ENCODE data around the gene SERHL2.
"Not testable (repeated sequence)": the region's sequence is repeated elsewhere in the genome, so short reads cannot be mapped to it uniquely, and the experiment has no call there.

Gene SERHL2

DNA sequence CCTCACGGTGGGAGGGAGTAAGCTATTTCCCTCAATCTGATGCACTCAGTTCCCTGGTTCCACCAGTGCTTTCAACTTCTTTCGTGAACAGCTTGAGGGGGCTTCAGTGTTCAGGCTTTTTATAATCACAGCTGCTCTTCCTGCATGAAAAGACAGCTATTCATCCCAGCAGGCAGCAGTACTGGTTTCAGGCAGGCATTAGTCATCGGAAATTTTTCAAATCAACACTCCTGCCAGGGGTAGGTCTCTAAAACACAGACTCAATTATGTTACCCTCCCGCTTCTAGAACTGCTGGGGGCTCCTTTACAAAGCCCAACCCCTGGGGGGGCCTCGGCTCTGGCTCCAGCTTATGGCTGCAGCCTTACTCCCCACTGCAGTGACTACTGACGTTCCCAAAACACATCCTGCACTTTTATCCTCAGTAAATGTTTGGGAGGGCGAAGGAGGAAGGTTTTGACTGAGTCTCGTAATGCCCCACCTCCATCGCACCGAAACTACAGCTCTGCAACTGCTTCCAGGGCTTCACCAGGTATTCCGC, 55.1 kb downstream of the SERHL2 start:
- no peak for DNase-seq

DNA sequence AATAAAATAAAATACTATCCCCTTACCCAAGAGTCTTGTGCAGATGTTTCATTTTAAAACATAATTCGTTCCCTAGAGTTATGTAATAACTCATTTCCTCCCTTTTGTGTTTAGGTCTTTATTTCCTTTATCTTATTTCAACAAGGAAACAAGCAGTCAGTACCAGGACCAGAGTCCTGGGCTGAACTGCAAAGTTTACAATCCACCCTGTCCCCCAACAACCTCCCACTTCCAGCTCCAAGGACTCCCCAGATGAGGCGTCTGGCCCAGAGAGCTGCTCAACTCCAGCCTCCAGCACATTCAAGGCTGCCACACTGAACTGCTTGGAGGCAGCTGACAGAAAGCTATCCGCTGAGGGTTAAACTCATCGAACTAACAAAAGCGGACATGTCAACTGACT, 56.4 kb downstream of the SERHL2 start:
- DNase-seq = no peak

DNA sequence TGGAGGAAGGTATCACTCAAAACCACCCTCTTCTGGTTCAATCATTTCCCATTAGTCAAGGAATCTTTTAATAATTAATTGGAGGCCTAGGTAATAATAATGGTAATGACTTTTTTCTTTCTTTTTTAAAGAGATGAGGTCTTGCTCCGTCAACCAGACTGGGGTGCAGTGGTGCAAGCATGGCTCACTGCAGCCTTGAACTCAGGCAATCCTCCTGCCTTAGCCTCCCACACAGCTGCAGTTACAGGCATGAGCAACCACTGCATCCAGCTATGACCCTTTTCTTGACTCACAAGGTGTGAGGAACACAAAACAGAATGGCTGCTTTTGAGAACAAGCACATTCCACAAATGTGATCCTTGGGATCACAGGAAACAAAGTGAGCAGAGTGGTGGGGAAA, 57.3 kb downstream of the SERHL2 start:
- DNase-seq = no peak

DNA sequence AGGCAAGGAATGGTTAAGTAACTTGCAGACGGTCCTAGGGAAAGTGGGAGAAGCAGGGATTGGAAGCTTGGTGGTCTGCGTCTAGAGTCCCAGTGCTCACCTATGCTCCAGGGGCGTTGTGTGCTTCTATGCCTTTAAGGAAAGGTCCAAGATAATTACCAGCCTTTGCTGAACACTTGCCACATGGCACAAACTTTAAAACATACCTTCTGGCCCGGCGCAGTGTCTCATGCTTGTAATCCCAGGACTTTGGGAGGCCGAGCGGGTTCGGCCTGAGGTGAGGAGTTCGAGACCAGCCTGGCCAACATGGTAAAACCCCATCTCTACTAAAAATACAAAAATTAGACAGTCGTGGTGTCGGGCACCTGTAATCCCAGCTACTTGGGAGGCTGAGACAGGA, 58.6 kb downstream of the SERHL2 start:
- no peak for DNase-seq

DNA sequence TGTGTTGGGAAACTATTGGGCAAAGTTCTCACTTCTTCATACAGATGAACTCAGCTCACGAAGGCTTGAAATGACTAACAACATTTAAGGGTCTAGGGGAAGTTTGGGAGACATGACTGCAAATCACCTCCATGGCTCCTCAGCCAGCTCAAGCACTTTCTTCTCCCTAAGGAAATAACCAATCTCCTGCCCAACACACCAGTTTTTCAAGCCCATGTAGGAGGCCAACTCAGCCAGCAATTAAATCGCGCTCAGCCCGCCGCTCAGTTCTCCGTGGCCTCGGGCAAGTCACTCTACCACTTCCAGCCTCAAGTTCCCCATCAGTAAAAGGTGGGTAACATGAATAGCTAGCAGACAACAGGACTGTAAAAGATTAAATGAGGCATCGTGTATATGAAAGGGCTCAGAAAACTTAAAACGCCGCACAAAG, 60.1 kb downstream of the SERHL2 start:
- DNase-seq = peak; percentile 49

DNA sequence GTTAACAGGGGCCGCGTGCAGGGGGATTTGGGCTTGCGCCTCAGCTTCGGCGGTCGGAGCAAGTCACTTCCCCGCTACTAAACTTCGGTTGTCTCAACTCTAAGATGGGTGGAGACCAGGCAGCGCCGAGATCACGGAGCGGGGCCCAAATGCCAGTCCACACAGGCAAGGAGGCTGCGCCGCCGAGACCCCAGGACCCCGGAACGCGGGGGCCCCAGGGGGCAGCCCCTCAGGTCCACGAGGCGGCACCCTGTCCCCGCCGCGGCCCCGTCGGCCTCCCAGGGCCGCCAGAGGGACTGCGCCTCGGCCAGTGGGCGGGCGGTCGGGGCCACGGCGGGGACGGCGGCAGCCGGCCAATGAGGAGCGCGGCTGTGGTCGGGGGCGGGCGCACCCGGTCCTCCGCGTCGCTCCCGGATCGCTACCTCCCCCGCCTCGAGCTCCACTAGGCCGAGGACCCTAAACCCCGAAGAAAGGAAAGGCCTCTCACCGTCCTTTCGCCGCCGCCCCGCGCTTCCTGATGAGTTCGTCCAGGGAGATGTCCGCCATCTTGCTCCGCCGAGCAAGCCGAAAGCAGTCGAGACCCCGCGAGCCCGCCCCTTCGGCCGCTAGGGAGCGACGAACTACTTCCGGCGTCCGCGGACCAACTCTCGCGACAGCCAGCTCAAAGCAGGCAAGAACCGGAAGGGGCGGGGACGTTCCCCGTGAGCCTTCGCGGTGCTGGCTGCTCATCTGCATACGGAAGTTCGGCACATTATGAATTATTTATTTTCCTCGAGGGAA, 60.7 kb downstream of the SERHL2 start, which contains the start of gene POLDIP3:
TSS of gene POLDIP3 (minus strand) at position 572 of the 780 bp plus-strand sequence. CDS start at position 546, 26 bp downstream.
- peak; percentile 99 for DNase-seq

DNA sequence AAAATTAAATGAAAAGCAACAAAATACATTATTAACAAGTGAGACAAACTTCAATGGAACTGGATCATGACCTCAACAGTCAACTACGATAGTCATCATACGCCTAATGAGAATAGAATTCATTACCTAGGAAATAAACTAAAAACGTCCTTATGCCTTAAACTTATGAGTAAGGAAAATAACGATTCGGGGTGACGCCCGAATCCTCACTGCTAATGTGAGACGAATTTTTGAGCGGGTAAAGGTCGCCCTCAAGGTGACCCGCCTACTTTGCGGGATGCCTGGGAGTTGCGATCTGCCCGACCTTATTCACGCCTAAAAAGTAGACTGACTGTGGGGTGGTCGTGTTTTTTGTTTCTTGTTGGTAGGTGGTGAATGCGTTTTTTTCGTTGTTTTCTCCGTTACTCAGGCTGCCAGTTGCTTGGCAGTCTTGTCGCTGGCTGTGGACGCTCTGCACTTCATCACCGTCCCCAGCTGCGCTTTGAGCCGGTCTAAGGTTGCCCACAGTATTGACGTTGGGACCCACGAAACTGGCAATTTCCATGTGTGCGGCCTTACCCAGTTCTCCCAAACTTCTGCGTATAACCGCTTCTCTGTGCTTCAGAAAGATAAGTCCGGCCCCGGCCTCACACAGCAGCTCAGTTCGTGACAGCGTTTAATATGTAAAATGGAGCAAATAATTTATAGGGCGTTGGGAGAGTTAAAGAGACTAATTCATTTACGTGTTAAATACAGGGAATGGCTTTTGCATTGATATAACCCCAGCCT, 61.5 kb downstream of the SERHL2 start:
- DNase-seq = peak; percentile 92

DNA sequence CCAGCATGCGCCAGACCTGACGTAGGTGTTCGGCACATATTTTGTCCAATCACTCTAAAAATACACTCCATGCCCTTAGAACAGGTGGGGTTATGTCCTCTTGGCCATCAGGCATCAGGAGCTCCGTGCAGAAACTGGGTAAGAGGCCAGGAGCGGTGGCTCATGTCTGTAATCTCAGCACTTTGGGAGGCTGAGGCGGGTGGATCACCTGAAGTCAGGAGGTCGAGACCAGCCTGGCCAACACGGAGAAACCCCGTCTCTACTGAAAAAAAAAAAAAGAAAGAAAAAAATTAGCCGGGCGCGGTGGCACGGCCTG, 62.1 kb downstream of the SERHL2 start:
- not testable (repeated sequence) for DNase-seq

DNA sequence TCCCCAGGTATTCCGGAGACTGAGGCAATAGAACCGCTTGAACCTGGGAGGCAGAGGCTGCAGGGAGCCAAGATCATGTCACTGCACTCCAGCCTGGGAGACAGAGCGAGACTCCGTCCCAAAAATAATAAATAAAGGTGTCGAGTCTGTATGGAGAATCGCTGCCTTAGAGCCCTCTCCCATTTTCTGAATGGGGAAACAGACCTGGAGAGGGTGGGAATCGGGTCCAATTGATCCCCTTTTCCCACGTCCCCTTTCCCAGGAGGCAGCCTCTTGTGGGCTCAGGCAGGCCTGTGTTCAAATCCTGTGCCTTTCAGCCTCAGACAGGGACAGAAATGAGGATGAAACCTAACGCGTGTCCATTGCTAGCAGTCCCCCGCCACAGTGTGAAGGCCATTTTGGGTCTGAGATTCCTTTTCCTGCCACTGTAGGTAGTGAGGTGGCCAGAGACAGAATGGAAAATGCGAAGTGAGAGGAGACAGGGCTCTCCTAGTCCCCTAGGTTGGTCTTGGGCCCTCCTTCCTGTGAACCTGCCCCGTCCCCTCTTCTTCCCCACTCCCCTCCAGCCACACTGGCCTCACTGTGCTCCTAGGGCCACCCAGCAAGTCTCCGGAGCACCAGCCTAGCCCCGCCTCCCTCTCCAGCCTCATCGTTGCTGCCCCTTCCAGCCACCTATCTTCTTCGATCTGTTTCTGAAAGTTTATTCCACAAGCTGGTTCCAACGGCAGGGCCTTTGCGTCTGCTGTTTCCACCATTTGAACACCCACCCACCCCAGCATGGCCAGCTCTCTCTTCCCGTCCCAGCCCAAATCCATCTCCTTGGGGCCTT, 63.6 kb downstream of the SERHL2 start:
- no peak for DNase-seq

DNA sequence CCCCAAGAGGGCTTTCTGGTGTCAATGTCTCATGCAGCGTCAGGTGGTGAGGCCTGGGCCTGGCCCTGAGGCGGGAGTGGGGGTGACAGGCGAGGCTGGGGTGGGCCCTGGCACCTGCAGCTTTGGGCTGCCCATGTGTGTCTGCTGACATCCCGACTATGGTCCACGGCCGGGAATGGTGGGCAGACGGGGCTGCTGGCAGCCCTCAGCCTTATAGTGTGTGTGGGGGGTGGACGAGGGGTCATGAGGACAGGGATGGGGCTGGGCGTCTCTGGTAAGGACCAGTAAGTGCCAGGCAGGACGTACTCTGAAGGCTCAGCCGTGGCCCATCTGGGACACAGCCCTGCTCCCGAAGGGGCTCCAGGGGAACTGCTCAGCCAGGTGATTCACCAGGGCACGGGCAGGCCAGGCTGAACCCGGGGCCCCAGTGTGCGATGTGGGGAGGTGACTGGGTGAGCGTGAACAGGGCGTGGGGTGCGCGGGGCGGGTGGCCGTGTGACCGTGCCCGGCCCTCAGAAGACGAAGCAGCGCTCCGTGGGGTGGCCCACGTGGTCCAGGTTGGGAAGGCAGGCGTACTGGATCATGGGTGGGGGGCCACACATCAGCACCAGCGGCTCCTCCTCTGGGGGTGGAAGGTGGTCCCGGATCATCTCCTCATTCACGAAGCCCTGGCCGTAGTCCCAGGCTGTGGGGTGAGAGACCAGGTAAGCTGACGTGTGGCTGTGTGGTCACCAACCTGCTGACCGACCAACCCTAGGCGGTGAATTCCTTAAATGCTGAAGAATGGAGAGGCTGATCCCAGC, 65.7 kb downstream of the SERHL2 start:
- DNase-seq = no peak

DNA sequence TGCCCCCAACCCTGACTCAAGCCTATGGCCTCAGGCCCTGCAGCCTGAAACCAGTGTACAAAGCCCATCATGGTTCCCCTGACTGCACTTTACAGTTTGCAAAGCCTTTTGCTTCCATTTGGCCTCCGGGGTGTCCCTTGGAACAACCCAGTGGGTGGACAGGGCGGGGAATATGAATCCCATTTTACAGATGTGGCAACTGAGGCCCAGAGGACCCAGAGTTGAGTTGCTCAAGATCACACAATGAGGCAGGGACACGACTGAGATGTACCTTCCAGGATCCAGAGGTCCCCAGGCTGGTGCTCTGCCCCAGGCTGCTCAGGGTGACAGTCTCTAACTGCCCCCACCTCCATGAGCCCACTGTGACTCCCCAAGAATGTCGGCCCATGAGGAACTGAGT, 66.3 kb downstream of the SERHL2 start:
- no peak for DNase-seq

DNA sequence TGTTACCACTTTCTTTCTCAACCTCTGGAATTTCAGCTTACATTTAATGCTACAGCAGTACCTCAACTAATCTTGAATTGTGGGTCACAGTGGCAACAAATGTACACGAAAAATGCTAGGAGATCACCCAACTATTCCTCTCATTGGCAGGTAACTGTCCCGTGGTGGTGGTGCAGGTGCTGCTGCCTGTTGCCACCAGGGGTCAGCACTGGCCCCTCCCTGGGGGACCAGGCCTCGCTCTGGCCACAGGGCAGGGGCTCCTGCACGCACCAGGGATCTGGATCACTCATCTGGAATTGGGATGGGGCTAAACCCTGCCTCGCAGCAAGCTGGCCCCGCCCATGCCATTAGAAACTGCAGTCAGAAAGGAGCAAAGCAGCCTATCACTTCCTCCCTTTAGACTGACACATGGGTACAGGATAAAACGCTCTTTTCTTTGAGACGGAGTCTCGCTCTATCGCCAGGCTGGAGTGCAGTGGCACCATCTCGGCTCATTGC, 67.8 kb downstream of the SERHL2 start:
- peak; percentile 71 for DNase-seq

DNA sequence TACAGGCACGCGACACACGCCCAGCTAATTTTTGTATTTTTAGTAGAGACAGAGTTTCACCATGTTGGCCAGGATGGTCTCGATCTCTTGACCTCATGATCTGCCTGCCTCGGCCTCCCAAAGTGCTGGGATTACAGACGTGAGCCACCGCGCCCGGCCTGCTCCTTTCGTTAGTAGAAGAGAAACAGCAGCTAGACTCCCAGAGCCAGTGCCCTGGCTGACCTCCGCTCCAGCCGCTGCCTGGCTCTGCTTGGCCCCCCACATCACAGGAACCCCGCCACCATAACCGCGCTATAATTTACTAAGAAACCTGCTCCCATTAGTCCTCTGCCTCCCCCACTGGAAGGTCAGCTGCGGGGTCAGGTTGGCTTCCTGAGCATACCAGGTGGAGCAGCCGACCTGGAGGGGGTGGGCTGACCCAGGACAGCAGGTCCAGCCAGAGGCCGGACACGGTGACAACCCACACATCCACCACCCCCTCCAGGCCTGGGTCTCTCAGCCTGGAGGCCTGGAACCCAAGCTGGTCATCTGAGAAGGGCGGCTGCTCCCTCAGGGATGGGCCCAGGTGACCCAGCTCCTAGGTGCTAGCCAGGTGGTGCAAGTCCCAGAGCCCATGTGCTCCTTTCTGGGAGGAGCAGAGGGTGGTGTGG, 68.4 kb downstream of the SERHL2 start:
- DNase-seq = no peak

DNA sequence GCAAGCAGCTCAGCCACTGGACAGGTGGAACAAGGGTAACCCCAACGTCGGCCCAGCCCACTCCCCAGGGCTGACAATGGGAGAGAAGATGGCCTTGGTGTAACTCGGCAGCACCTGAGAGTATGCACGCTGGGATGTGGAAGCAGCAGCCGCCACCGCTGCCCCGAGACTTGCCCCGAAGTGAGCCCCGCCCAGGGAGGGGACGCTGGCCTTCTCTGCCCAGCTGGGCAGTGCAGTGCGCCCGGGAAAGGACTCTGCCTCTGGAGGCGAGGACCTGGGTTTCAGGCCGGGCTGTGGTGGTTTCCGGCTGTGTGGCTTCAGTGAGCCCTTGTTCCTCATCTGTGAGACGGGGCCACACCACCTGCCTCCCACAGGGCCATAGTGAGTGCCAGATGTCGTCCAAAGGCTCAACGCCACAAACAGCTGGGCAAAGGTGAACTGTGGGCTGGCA, 69.6 kb downstream of the SERHL2 start:
- DNase-seq = no peak
